ENCODE measurements around the gene UGGT2.
"Not testable (repeated sequence)": the region's sequence is repeated elsewhere in the genome, so short reads cannot be mapped to it uniquely, and the experiment has no call there.

UGGT2 gene

DNA sequence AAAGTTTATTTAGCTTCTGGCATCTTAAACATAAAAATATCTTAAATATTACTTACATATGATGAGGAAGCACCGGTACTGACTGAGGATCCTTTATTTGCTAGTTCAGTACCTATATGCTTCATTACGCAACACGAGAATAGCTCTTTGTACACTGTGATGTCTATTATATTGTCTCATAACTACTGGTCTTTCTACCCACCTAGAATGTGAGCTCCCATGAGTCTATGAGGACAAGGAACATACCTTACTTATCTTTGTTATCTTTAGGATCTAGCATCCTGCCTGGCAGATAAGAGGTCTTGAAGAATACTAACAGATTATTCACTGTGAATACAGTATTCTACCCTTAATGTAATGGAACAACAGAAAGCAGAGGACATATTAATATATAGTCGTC is 251.4 kb downstream of the UGGT2 start:
- no peak for DNase-seq (ENCODE audit: low read depth in 1 of 2, low spot score in 1 of 2)

- no peak for DNase-seq (ENCODE audit: low read depth in 1 of 2, low spot score in 1 of 2)
These were observed 252.8 kb downstream of the UGGT2 start for GRCh38 chr13:95800436-95800835.

DNA sequence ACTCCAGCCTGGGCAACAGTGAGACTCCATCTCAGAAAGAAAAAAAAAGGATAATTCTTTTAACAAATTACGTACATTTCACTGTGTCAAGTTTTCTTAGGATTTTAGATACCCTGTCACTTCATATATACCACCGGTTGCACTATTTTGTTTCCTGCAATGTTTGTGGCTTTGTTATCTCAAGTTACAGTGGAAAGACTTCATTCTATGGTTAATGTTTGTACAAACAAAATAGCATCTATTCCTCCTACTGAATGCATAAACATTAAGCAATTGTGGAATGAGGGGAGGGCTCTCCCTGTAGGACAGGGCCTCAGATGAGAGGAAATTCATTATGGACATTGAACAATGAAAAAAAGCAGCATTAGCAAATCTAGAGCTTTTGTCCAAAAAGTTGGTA is 256.2 kb downstream of the UGGT2 start:
- no peak for DNase-seq (ENCODE audit: low read depth in 1 of 2, low spot score in 1 of 2)

- no peak for DNase-seq (ENCODE audit: low read depth in 1 of 2, low spot score in 1 of 2)
These were observed 259.4 kb downstream of the UGGT2 start for GRCh38 chr13:95793781-95794180.

- no peak for DNase-seq (ENCODE audit: low read depth in 1 of 2, low spot score in 1 of 2)
These were observed 260.1 kb downstream of the UGGT2 start for GRCh38 chr13:95793018-95793555.

DNA sequence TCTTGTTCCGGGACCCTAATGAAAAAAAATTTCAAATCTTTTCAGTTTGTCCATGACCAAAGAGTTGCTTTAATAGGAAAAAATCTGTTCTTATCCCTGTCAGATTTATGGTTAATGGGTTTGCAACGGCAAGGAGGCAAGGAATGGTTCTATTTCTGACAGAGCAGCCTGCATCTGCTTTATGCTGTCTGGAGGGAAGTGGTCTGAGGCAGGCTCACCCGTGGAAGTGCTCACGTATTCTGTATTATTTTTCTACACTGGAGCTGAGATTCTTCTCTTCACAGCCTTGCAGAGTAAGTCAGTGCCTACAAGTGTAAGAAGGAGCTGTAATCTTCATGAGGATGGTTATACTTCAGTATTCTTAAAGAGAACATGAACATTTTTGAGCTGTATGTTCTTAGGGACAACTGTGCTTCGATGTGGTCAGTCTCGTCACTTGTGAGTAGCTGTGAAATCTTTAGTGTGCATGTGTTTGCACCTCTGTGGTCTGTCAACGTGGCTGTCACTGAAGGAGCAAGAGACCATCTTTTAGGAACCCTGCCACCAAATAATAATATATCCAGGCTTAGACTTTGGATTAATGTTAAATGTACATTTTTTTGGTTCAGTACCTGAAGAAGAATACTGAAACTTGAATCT is 262.0 kb downstream of the UGGT2 start:
- DNase-seq (ENCODE audit: low read depth in 1 of 2, low spot score in 1 of 2): no peak

DNA sequence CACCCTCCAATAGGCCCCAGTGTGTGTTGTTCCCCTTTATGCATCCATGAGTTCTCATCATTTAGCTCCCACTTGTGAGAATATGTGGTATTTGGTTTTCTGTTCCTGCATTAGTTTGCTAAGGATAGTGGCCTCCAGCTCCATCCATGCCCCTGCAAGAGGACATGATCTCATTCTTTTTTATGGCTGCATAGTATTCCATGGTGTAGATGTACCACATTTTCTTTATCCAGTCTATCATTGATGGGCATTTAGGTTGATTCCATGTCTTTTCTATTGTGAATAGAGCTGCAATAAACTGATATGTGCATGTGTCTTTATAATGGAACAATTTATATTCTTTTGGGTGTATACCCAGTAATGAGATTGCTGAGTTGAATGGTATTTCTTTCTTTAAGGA is 263.9 kb downstream of the UGGT2 start:
- not testable (repeated sequence) for DNase-seq (ENCODE audit: low read depth in 1 of 2, low spot score in 1 of 2)

GRCh38 chr13:95788100-95788463 is 265.1 kb downstream of the UGGT2 start:
- DNase-seq (ENCODE audit: low read depth in 1 of 2, low spot score in 1 of 2): no peak

DNA sequence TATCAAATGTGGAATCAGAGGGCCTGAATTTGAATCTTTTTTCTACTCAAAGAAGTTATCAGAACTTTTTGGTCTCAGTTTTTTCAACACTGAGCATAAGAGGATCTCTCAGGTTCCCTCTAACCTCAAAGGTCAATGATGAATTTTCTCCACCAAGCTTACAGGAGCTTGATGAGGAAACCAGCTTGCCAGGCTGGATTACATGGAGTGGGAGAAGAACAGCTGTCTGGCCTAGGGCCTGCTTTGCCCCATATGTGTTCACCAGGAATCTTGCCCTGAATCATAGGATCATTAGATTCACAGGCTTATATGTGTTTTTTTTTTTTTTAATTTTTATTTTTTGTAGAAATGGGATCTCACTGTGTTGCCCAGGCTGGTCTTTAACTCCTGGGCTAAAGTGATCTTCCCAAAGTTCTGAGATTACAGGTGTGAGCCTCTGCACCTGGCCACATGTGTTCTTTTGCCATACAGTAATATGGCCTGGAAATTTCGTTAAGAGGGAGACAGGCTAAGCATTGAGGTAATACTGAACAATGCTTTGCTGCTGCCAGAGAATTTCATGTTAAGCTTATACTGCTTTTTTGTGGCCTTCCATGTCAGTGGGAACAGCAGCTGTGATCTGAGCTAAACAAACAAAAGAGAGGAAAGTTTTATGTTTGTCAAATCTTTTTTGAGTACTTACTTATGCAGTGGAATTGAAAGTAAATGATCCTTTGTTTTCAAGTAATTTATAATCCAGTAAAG is 265.7 kb downstream of the UGGT2 start:
- no peak for DNase-seq (ENCODE audit: low read depth in 1 of 2, low spot score in 1 of 2)

- DNase-seq (ENCODE audit: low read depth in 1 of 2, low spot score in 1 of 2): no peak
These were observed 268.3 kb downstream of the UGGT2 start for GRCh38 chr13:95784900-95785290.

DNA sequence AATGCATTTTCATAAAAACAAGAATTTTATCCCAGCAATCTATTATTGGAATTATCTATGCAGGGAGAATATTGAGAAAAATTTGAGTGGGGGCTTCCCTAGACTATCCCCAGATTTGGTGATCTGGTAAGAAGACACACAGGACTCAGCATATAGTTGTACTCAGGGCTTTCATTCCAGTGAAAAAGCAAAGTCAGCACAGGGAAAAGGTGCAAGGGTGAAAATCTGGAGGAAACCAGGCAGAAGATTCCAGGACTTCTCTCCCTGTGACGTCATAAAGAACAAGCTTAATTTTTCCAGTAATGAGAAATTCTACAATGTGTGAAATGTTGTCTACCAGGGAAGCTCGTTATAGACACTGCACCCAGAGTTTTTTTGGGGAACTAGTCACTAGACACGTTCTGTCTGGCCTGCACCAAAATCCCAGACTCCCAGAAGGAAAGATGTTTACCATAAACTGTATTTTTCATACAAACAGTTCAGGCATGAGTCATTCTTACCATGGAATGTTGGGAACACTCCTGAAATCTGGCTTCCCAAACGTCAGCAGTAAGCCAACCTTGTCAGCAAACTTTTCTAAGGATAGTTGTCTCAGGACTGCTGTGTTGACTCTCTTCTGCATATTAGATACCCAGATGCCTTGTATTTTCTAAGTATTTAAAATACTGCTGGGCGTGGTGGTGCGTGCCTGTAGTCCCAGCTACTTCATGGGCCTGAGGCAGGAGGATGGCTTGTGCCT is 268.9 kb downstream of the UGGT2 start:
- no peak for DNase-seq (ENCODE audit: low read depth in 1 of 2, low spot score in 1 of 2)

- DNase-seq (ENCODE audit: low read depth in 1 of 2, low spot score in 1 of 2): no peak
These were observed 269.5 kb downstream of the UGGT2 start for GRCh38 chr13:95783747-95784146.

GRCh38 chr13:95781940-95782339 is 271.3 kb downstream of the UGGT2 start:
- not testable (repeated sequence) for DNase-seq (ENCODE audit: low read depth in 1 of 2, low spot score in 1 of 2)

- DNase-seq (ENCODE audit: low read depth in 1 of 2, low spot score in 1 of 2): no peak
These were observed 272.2 kb downstream of the UGGT2 start for GRCh38 chr13:95781016-95781415.

DNA sequence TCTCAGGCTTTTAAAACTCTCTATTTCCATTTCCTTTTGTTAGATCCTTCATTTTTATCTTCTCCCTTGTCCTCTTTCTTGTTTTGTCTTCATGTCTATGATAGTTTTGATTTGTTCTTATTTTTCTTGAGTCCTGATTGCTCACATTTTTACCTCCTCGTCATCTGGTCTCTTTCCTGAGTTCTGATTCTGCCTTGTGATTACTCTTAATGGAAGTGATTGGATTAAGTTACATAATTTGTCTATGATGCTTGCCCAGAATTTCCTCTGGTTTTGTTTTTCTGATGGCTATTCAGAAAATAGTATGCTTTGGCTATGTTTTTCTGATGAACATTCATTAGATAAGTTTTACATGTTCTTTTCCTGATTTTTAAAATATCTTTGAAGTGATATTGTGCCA is 273.7 kb downstream of the UGGT2 start:
- no peak for DNase-seq (ENCODE audit: low read depth in 1 of 2, low spot score in 1 of 2)

DNA sequence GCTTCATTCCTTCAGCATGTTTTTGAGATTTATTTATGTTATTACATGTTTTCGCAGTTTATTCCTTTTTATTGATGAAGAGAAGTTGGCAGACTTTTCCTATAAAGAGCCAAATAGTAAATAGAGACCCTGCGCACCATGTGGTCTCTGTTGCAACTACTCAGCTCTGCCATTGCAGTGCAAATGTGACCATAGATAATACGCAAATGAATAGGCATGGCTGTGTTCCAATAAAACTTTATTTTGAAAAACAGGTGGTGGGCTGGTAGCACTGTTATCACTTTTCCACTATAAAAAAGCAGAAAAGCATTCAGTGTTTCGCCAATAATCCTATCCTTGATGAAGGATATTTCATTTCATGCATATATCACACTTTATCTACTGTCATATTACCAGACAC is 281.3 kb downstream of the UGGT2 start:
- DNase-seq (ENCODE audit: low read depth in 1 of 2, low spot score in 1 of 2): no peak

DNA sequence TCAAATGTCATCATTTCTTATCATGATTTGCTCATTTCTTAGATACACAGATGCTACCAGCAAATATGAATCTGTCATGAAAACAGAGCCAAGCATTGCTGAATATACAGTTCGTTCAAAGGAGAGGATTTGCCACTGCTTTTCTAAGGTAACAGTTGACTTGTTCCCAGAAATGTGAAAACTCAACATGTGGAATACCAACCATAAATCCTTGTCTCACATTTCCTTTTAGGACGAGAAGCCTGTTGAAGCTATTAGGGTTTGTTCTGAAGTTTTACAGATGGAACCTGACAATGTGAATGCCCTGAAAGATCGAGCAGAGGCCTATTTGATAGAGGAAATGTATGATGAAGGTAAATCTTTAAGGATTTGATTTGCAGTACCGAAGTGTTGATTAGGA is 289.6 kb downstream of the UGGT2 start:
- no peak for DNase-seq (ENCODE audit: low read depth in 1 of 2, low spot score in 1 of 2)

DNA sequence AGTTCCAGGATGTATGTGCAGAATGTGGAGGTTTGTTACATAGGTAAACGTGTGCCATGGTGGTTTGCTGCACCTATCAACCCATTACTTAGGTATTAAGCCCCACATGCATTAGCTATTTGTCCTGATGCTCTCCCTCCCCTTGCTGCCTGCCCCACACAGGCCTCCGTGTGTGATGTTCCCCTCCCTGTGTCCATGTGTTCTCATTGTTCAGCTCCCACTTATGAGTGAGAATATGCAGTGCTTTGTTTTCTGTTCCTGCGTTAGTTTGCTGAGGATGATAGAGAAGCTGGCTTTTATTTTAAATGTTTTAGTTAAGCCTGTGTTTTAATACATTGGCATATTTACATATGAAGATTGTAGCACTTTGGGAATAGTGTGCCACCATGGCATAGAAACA is 290.6 kb downstream of the UGGT2 start:
- not testable (repeated sequence) for DNase-seq (ENCODE audit: low read depth in 1 of 2, low spot score in 1 of 2)

DNA sequence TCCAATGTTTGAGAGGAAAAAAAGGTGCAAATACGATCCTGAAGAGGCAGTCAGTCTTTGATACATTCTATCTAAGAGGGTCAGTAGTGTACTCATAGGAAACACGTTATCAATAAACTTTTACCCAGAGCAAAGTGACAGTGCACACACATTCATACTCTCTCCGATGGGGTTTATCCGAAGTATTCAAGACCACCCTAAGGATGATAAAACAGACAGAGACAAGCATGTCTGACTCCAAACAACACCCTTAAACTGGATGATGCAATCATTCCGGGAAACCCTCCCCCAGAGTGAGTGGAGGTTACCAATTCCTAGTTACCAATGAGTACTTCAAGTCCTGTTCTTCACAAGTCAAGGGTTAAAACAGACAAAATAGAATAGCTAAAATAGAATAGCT is 297.1 kb downstream of the UGGT2 start:
- no peak for DNase-seq (ENCODE audit: low read depth in 1 of 2, low spot score in 1 of 2)

- DNase-seq (ENCODE audit: low read depth in 1 of 2, low spot score in 1 of 2): no peak
These were observed 299.1 kb downstream of the UGGT2 start for GRCh38 chr13:95754069-95754468.

GRCh38 chr13:95752677-95753076 is 300.5 kb downstream of the UGGT2 start:
- DNase-seq (ENCODE audit: low read depth in 1 of 2, low spot score in 1 of 2): no peak

Data from activated CD4-positive, alpha-beta T cell treated with anti-CD3 and anti-CD28 coated beads, Interleukin-2, amount 50 U/mL, for 24 hours (primary cell).